ENCODE measurements around the gene CA10.

Gene CA10

DNA sequence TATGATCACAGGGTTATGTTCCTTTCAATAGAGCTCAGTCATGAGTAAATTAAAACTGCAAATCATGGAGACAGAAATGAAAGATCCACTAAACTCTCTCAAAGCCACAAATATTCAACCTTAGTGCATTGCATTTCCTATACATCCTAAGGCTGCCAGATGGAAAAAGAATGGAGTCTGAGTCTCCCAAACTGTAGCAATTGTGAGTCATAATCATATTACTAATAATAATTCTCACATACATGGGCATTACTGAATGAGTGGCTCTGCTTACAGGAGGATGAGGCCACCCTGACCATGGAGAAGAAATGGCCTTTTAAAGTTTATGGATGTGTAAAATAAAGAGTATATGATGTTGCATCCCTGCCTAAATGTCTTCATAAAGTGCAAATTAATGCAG lies 3.2 kb downstream of the CA10 start:
- Histone ChIP-seq H3K4me3 (replicated peaks; ENCODE audit: insufficient read depth, low read length) (no peak overlapping the region), H3K27me3 (ENCODE audit: insufficient read depth, poor library complexity, severe bottlenecking) (peaks cover 22% of the 10 kb centered on the region), H3K27ac (replicated peaks) (no peak overlapping the region)
- TF ChIP-seq POLR2AphosphoS5 (IDR thresholded peaks at IDR 0.05; ENCODE audit: low read depth) (no peak), SPI1 (IDR thresholded peaks at IDR 0.05; ENCODE audit: borderline replicate concordance, low read depth) (no peak), GABPA (IDR thresholded peaks at IDR 0.05; ENCODE audit: low read depth) (no peak)
- TF ChIP-seq, protein P1, sequence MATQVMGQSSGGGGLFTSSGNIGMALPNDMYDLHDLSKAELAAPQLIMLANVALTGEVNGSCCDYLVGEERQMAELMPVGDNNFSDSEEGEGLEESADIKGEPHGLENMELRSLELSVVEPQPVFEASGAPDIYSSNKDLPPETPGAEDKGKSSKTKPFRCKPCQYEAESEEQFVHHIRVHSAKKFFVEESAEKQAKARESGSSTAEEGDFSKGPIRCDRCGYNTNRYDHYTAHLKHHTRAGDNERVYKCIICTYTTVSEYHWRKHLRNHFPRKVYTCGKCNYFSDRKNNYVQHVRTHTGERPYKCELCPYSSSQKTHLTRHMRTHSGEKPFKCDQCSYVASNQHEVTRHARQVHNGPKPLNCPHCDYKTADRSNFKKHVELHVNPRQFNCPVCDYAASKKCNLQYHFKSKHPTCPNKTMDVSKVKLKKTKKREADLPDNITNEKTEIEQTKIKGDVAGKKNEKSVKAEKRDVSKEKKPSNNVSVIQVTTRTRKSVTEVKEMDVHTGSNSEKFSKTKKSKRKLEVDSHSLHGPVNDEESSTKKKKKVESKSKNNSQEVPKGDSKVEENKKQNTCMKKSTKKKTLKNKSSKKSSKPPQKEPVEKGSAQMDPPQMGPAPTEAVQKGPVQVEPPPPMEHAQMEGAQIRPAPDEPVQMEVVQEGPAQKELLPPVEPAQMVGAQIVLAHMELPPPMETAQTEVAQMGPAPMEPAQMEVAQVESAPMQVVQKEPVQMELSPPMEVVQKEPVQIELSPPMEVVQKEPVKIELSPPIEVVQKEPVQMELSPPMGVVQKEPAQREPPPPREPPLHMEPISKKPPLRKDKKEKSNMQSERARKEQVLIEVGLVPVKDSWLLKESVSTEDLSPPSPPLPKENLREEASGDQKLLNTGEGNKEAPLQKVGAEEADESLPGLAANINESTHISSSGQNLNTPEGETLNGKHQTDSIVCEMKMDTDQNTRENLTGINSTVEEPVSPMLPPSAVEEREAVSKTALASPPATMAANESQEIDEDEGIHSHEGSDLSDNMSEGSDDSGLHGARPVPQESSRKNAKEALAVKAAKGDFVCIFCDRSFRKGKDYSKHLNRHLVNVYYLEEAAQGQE (IDR thresholded peaks at IDR 0.05; ENCODE audit: insufficient replicate concordance, low read depth): no peak
- TF ChIP-seq, protein P2, sequence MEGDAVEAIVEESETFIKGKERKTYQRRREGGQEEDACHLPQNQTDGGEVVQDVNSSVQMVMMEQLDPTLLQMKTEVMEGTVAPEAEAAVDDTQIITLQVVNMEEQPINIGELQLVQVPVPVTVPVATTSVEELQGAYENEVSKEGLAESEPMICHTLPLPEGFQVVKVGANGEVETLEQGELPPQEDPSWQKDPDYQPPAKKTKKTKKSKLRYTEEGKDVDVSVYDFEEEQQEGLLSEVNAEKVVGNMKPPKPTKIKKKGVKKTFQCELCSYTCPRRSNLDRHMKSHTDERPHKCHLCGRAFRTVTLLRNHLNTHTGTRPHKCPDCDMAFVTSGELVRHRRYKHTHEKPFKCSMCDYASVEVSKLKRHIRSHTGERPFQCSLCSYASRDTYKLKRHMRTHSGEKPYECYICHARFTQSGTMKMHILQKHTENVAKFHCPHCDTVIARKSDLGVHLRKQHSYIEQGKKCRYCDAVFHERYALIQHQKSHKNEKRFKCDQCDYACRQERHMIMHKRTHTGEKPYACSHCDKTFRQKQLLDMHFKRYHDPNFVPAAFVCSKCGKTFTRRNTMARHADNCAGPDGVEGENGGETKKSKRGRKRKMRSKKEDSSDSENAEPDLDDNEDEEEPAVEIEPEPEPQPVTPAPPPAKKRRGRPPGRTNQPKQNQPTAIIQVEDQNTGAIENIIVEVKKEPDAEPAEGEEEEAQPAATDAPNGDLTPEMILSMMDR (IDR thresholded peaks at IDR 0.05; ENCODE audit: insufficient read depth, low read length): no peak
- DNase-seq (ENCODE audit: low read depth in 1 of 2, low spot score in 1 of 2): no peak

DNA sequence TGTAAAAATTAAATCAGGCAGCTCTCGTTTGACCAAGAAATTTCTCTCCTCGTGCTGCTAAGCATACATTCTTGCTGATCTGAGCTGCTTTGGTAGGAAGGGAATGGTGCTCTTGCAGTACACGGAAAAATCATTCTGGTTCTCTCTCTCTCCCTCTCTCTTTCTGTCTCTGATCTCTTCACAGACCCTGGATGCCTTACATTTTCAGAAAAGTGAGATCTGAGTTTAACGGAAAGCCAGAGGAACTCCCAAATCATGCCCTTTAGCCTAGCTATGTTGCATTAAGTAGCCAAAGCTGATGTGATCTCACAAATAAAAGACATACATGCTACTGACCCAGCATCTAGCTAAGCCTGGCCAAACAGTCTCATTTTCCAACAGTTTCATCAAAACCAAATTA lies 4.0 kb downstream of the CA10 start:
- DNase-seq (ENCODE audit: low read depth in 1 of 2, low spot score in 1 of 2): no peak
- Histone ChIP-seq H3K27me3 (ENCODE audit: insufficient read depth, poor library complexity, severe bottlenecking) (peaks cover 17% of the 10 kb centered on the region), H3K4me3 (replicated peaks; ENCODE audit: insufficient read depth, low read length) (no peak overlapping the region), H3K27ac (replicated peaks) (no peak overlapping the region)
- TF ChIP-seq, protein P2 (IDR thresholded peaks at IDR 0.05; ENCODE audit: insufficient read depth, low read length): no peak
- TF ChIP-seq, protein P1 (IDR thresholded peaks at IDR 0.05; ENCODE audit: insufficient replicate concordance, low read depth): no peak
- TF ChIP-seq SPI1 (IDR thresholded peaks at IDR 0.05; ENCODE audit: borderline replicate concordance, low read depth) (no peak), POLR2AphosphoS5 (IDR thresholded peaks at IDR 0.05; ENCODE audit: low read depth) (no peak), GABPA (IDR thresholded peaks at IDR 0.05; ENCODE audit: low read depth) (no peak)

DNA sequence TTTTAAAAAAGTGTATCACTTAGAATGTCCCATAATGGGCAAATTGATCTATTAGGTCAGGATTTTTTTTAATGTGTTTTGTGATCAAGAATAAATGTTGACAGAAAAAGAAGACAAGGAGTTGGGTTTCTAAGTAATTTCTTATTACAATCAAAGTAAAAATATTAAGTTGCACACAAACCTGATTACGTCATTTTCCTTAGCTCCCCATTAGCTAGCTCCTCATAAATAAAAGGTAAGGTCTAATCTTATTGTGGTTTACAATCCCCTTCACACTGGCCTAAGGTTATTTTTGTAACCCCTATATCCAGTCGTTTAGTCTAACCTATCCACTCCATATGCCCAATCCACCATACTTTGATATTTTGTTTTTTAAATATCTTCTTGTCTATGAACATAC lies 7.6 kb downstream of the CA10 start:
- Histone ChIP-seq H3K27me3 (ENCODE audit: insufficient read depth, poor library complexity, severe bottlenecking) (peaks cover 3% of the 10 kb centered on the region), H3K4me3 (replicated peaks; ENCODE audit: insufficient read depth, low read length) (no peak overlapping the region), H3K27ac (replicated peaks) (no peak overlapping the region)
- TF ChIP-seq, protein P1 (IDR thresholded peaks at IDR 0.05; ENCODE audit: insufficient replicate concordance, low read depth): no peak
- TF ChIP-seq GABPA (IDR thresholded peaks at IDR 0.05; ENCODE audit: low read depth) (no peak), SPI1 (IDR thresholded peaks at IDR 0.05; ENCODE audit: borderline replicate concordance, low read depth) (no peak), POLR2AphosphoS5 (IDR thresholded peaks at IDR 0.05; ENCODE audit: low read depth) (no peak)
- TF ChIP-seq, protein P2 (IDR thresholded peaks at IDR 0.05; ENCODE audit: insufficient read depth, low read length): no peak
- DNase-seq (ENCODE audit: low read depth in 1 of 2, low spot score in 1 of 2): no peak

All from HL-60 (cell line).